Brain microvascular endothelial cell (primary cell): ENCODE results near the gene FUT1.
"Not testable (repeated sequence)": the region's sequence is repeated elsewhere in the genome, so short reads cannot be mapped to it uniquely, and the experiment has no call there.

Source experiments
- DNase-seq: peaks from one replicate; pipeline ENCODE4 v3.0.0-alpha.2; 2020
- H3K27ac ChIP-seq: fragments of 250-450 bp; sonication (Bioruptor Pico); 2 replicates; pipeline ENCODE4 v1.5.1; 2020; ENCODE audit warnings: mild to moderate bottlenecking, moderate library complexity
- H3K27me3 ChIP-seq: fragments of 250-450 bp; sonication (Bioruptor Pico); replicated peaks from 2 replicates; pipeline ENCODE4 v1.5.1; 2020; ENCODE audit warnings: mild to moderate bottlenecking
- H3K36me3 ChIP-seq: fragments of 250-450 bp; sonication (Bioruptor Pico); replicated peaks from 2 replicates; pipeline ENCODE4 v1.5.1; 2020; ENCODE audit warnings: mild to moderate bottlenecking
- H3K4me3 ChIP-seq: 2 replicates; pipeline ENCODE4 v1.5.1; 2011; ENCODE audit warnings: low read depth, mild to moderate bottlenecking, control low read depth, low read length, moderate library complexity
- CTCF ChIP-seq: IDR thresholded peaks from 2 replicates; pipeline ENCODE4 v1.5.1; 2011; ENCODE audit warnings: low read depth, mild to moderate bottlenecking, moderate library complexity, low read length, control low read depth, inconsistent platforms; ENCODE audit errors: missing control alignments
- in situ Hi-C: cut with HindIII; loops from 2 replicates; pipeline ENCODE4 v1.10.0; 2017; ENCODE audit warnings: low sequenced_read_pairs, low pct_ligation_motif_present

FUT1 gene

GRCh38 chr19:48770734-48771472, 18.5 kb upstream of the FUT1 start:
- in situ Hi-C loops = no loop called here
- H3K4me3 ChIP-seq = no peak overlapping the region
- no peaks in the 10 kb centered on the region for H3K36me3 ChIP-seq
- TF ChIP-seq CTCF = no peak
- H3K27ac ChIP-seq = no peak overlapping the region
- no peaks in the 10 kb centered on the region for H3K27me3 ChIP-seq
- DNase-seq = no peak

- TF ChIP-seq CTCF = no peak
- peak; percentile 42 for DNase-seq
- no peaks in the 10 kb centered on the region for H3K36me3 ChIP-seq
- H3K27ac ChIP-seq = no peak overlapping the region
- no peaks in the 10 kb centered on the region for H3K27me3 ChIP-seq
- in situ Hi-C loops = no loop called here
- no peak overlapping the region for H3K4me3 ChIP-seq
Measured at GRCh38 chr19:48770266-48770665, 17.8 kb upstream of the FUT1 start.

- Histone ChIP-seq H3K27ac (no peak overlapping the region), H3K27me3 (no peaks in the 10 kb centered on the region), H3K36me3 (no peaks in the 10 kb centered on the region), H3K4me3 (no peak overlapping the region)
- no peak for DNase-seq
- no peak for TF ChIP-seq CTCF
- in situ Hi-C loops = no loop called here
Measured at GRCh38 chr19:48768994-48769713, 16.7 kb upstream of the FUT1 start.

GRCh38 chr19:48768171-48768753, 15.8 kb upstream of the FUT1 start:
- H3K36me3 ChIP-seq, DNase-seq, H3K27me3 ChIP-seq, H3K4me3 ChIP-seq, H3K27ac ChIP-seq, in situ Hi-C loops: not testable (repeated sequence)

GRCh38 chr19:48765816-48766215, 13.4 kb upstream of the FUT1 start:
- in situ Hi-C loops, H3K4me3 ChIP-seq, H3K27ac ChIP-seq, DNase-seq, H3K36me3 ChIP-seq, H3K27me3 ChIP-seq: not testable (repeated sequence)

GRCh38 chr19:48760504-48761205, 8.2 kb upstream of the FUT1 start:
- H3K27ac ChIP-seq = no peak overlapping the region
- H3K4me3 ChIP-seq = no peak overlapping the region
- no peaks in the 10 kb centered on the region for H3K36me3 ChIP-seq
- in situ Hi-C loops = no loop called here
- DNase-seq = no peak
- H3K27me3 ChIP-seq = peaks cover 4% of the 10 kb centered on the region
- no peak for TF ChIP-seq CTCF
